Neural cell (in vitro differentiated cells): ENCODE results near the gene MAP3K20. TPM values are rescaled to one million over a fixed set of nuclear protein-coding genes. Genes with fewer than 3 reads are reported as not detected.

ENCODE experiments used
- H2AFZ ChIP-seq: fragments of 200-600, 300-800 bp; sonication (generic), shearing (Covaris generic); 2 replicates; pipeline ENCODE4 v1.6.0; 2014; ENCODE audit warnings: low read depth, mild to moderate bottlenecking, antibody characterized with exemption, low read length, moderate library complexity
- H3F3A ChIP-seq: fragments of 200-600 bp; shearing (Covaris generic); 2 replicates; pipeline ENCODE4 v1.6.1; 2016; ENCODE audit warnings: mild to moderate bottlenecking, moderate library complexity, mixed read lengths, antibody characterized with exemption, low read length; ENCODE audit not compliant: insufficient read depth, poor library complexity, severe bottlenecking
- H3K27ac ChIP-seq: fragments of 200-600, 300-800 bp; sonication (generic), shearing (Covaris generic); 2 replicates; pipeline ENCODE4 v1.5.1; 2014; ENCODE audit warnings: mild to moderate bottlenecking, low read length, moderate library complexity
- H3K27me3 ChIP-seq: fragments of 300-800, 200-600 bp; sonication (generic), shearing (Covaris generic); 2 replicates; pipeline ENCODE4 v1.6.0; 2014; ENCODE audit warnings: mild to moderate bottlenecking, low read depth, low read length, moderate library complexity; ENCODE audit not compliant: insufficient read depth
- H3K36me3 ChIP-seq: fragments of 300-800, 200-600 bp; sonication (generic), shearing (Covaris generic); 2 replicates; pipeline ENCODE4 v1.5.1; 2014; ENCODE audit warnings: mild to moderate bottlenecking, antibody characterized with exemption, low read length, moderate library complexity; ENCODE audit not compliant: insufficient read depth
- H3K4me2 ChIP-seq: fragments of 300-800, 200-600 bp; sonication (generic), shearing (Covaris generic); 2 replicates; pipeline ENCODE4 v1.6.0; 2014; ENCODE audit warnings: mild to moderate bottlenecking, low read length
- H3K4me3 ChIP-seq: fragments of 300-800, 200-600 bp; sonication (generic), shearing (Covaris generic); 2 replicates; pipeline ENCODE4 v1.5.1; 2014; ENCODE audit warnings: mild to moderate bottlenecking, low read length, moderate library complexity
- H3K79me2 ChIP-seq: fragments of 200-600 bp; shearing (Covaris generic); replicated peaks from 2 replicates; pipeline ENCODE4 v1.6.0; 2014; ENCODE audit warnings: mild to moderate bottlenecking, low read length, moderate library complexity; ENCODE audit not compliant: insufficient read depth
- H3K9ac ChIP-seq: fragments of 300-800, 200-600 bp; sonication (generic), shearing (Covaris generic); 2 replicates; pipeline ENCODE4 v1.6.1; 2016; ENCODE audit warnings: mild to moderate bottlenecking, low read length, mixed read lengths
- H3K9me2 ChIP-seq: fragments of 200-600 bp; shearing (Covaris generic); 2 replicates; pipeline ENCODE4 v1.6.1; 2016; ENCODE audit warnings: mild to moderate bottlenecking, low read length, mixed read lengths; ENCODE audit not compliant: insufficient read depth
- H3K9me3 ChIP-seq: fragments of 200-600, 300-800 bp; sonication (generic), shearing (Covaris generic); 2 replicates; pipeline ENCODE4 v1.6.1; 2016; ENCODE audit warnings: mild to moderate bottlenecking, mixed run types, low read length, moderate library complexity, mixed read lengths
- H4K20me1 ChIP-seq: fragments of 200-600 bp; shearing (Covaris generic); 2 replicates; pipeline ENCODE4 v1.6.1; 2016; ENCODE audit warnings: mild to moderate bottlenecking, mixed run types; ENCODE audit not compliant: insufficient read depth
- CTCF ChIP-seq: fragments of 450-650 bp; IDR thresholded peaks from 2 replicates; pipeline ENCODE4 v1.5.1; 2014; ENCODE audit warnings: antibody characterized with exemption, mild to moderate bottlenecking, moderate library complexity; ENCODE audit not compliant: poor library complexity, severe bottlenecking
- EP300 ChIP-seq: fragments of 450-650 bp; conservative IDR thresholded peaks from 2 replicates; pipeline ENCODE4 v1.6.1; 2014; ENCODE audit warnings: antibody characterized with exemption, mild to moderate bottlenecking, moderate library complexity; ENCODE audit not compliant: poor library complexity, severe bottlenecking
- EZH2 ChIP-seq: fragments of 200-600, 300-800 bp; shearing (Covaris generic), sonication (generic); IDR thresholded peaks from 2 replicates; pipeline ENCODE4 v1.6.1; 2014; ENCODE audit warnings: antibody characterized with exemption, low read length, borderline replicate concordance, mild to moderate bottlenecking; ENCODE audit not compliant: insufficient read depth, poor library complexity, severe bottlenecking
- MXI1 ChIP-seq: fragments of 450-650 bp; conservative IDR thresholded peaks from 2 replicates; pipeline ENCODE4 v1.6.1; 2014; ENCODE audit warnings: antibody characterized with exemption, mild to moderate bottlenecking; ENCODE audit not compliant: poor library complexity, severe bottlenecking
- POLR2AphosphoS5 ChIP-seq: IDR thresholded peaks from 2 replicates; pipeline ENCODE4 v1.6.1; 2012
- RAD21 ChIP-seq: fragments of 450-650 bp; conservative IDR thresholded peaks from 2 replicates; pipeline ENCODE4 v1.6.1; 2014; ENCODE audit warnings: antibody characterized with exemption, mild to moderate bottlenecking, moderate library complexity
- REST ChIP-seq: IDR thresholded peaks from 2 replicates; pipeline ENCODE4 v1.6.1; 2012; ENCODE audit warnings: borderline replicate concordance
- SMC3 ChIP-seq: fragments of 450-650 bp; conservative IDR thresholded peaks from 2 replicates; pipeline ENCODE4 v1.6.1; 2014; ENCODE audit warnings: antibody characterized with exemption, mild to moderate bottlenecking, moderate library complexity; ENCODE audit not compliant: poor library complexity
- TAF1 ChIP-seq: IDR thresholded peaks from 2 replicates; pipeline ENCODE4 v1.6.1; 2012; ENCODE audit warnings: low read depth
- polyA plus RNA-seq: library from polyadenylated mRNA; depleted of rRNA; stranded (reverse); fragments of >200 nt; gene quantifications from 2 replicates; pipeline ENCODE4 v1.2.3, GENCODE V29; 2014

MAP3K20 gene
- polyA plus RNA-seq, 1 donor from 2014 or later, result 0.48 TPM

DNA sequence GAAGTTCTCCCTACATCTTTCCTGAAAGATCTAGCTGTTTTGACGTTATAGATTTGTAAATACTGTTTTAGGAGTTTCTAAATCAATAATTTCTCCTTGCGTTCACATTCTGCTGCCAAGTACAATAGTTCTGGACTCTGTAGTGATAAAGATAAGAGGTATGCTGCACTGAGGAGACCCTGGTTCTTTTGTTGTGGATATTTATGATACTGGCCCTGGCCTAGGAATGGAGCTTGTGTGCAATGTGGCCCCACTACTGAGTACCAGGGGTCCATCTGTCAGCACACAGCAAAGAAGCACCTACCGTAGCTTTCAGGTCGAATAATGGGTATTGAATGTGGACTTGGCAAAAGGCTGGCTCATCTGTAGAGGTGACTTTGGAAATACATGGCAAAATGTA, 85.0 kb downstream of the MAP3K20 start:
- no peaks in the 10 kb centered on the region for H3K9me2 ChIP-seq
- H3K4me2 ChIP-seq, result no peak overlapping the region
- no peak overlapping the region for H3K27ac ChIP-seq
- H4K20me1 ChIP-seq, result no peaks in the 10 kb centered on the region
- H2AFZ ChIP-seq, result no peak overlapping the region
- no peaks in the 10 kb centered on the region for H3F3A ChIP-seq
- H3K9me3 ChIP-seq, result no peaks in the 10 kb centered on the region
- TF ChIP-seq TAF1, result no peak
- TF ChIP-seq MXI1, result no peak
- no peak for TF ChIP-seq EZH2
- no peak for TF ChIP-seq POLR2AphosphoS5
- H3K27me3 ChIP-seq, result no peaks in the 10 kb centered on the region
- H3K9ac ChIP-seq, result no peak overlapping the region
- no peak overlapping the region for H3K4me3 ChIP-seq
- H3K79me2 ChIP-seq, result no peaks in the 10 kb centered on the region
- no peaks in the 10 kb centered on the region for H3K36me3 ChIP-seq

DNA sequence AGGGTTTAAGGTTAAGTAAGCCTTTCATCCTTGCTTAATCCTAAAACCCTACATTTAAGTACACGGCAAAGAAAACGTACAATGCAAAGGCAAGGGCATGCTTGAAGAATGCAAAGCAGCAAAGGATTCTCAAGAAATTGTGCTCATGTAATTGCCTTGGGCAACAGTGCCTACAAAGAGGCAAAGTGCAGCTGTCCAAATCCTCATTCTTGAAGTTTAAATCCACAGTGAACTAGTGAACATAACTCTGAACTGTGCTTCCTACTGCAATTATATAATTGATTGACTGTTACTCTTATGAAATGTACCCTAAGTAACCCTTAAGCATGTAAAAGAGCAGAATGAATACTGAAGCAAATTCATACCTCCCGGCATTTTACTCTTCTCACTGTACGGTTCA, 85.4 kb downstream of the MAP3K20 start:
- no peak overlapping the region for H3K4me2 ChIP-seq

More for the DNA sequence above, 85.4 kb downstream of the MAP3K20 start:
- TF ChIP-seq POLR2AphosphoS5, result no peak
- no peak for TF ChIP-seq REST
- no peak for TF ChIP-seq EZH2
- no peak for TF ChIP-seq EP300
- no peak for TF ChIP-seq CTCF
- no peak for TF ChIP-seq TAF1
- TF ChIP-seq SMC3, result no peak
- no peak for TF ChIP-seq MXI1
- TF ChIP-seq RAD21, result no peak
- H3K4me3 ChIP-seq, result no peak overlapping the region
- H3K79me2 ChIP-seq, result no peaks in the 10 kb centered on the region
- H3F3A ChIP-seq, result no peaks in the 10 kb centered on the region
- H4K20me1 ChIP-seq, result no peaks in the 10 kb centered on the region
- H3K9me2 ChIP-seq, result no peaks in the 10 kb centered on the region
- no peaks in the 10 kb centered on the region for H3K36me3 ChIP-seq
- H3K9ac ChIP-seq, result no peak overlapping the region
- no peaks in the 10 kb centered on the region for H3K9me3 ChIP-seq
- H3K27ac ChIP-seq, result no peak overlapping the region
- no peak overlapping the region for H2AFZ ChIP-seq
- H3K27me3 ChIP-seq, result no peaks in the 10 kb centered on the region
